Gastroesophageal sphincter (tissue), 3 donors: ENCODE measurements around the gene SMARCC2.

Source experiments
- EP300 ChIP-seq: sonication (generic); formaldehyde crosslinking; IDR thresholded peaks from one replicate; pipeline ENCODE4 v1.6.1; 2017; ENCODE audit warnings: antibody characterized with exemption, mild to moderate bottlenecking
- POLR2A ChIP-seq, 2 donors: fragments of 450-650 bp; IDR thresholded peaks; one replicate each; pipeline ENCODE4 v1.6.1; 2017; ENCODE audit warnings: antibody characterized with exemption in 2 of 2, mild to moderate bottlenecking in 2 of 2, moderate library complexity in 1 of 2
- TF ChIP-seq, protein P1 (sequence below), 4 experiments: fragments of 200-600 bp in 2 of 4; fragments of 450-650 bp in 2 of 4; sonication (generic) in 1 of 4; IDR thresholded peaks; one replicate each; pipeline ENCODE4 v1.5.1; 2017 to 2019; ENCODE audit warnings: antibody characterized with exemption in 4 of 4, mild to moderate bottlenecking in 2 of 4, moderate library complexity in 2 of 4

DNA sequence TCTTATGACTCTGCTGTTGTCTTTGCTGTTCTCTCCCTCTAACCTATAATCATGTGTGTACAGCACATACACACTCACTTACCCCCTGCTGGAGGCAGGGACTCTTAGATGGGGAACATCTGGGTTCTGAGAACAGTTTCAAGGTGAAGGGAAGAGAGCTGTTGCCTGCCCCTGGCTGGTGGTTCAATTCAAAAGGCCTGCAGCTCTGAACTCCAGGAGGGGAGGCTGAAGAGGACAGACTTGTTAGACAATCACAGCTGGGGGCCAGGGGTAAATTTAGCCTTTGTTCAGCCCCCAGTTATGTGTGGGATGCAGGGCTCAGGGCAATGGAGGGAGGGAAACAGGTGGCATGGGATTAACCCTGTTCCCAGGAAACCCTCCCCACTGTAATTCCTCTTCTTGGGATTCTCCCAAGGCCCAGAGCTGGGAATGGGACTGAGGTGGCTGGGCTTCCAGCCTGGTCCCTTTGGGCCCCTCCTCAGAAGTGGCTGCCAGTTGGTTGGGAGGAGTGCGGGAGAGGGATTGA is 35.0 kb downstream of the SMARCC2 start:
- TF ChIP-seq, protein P1, sequence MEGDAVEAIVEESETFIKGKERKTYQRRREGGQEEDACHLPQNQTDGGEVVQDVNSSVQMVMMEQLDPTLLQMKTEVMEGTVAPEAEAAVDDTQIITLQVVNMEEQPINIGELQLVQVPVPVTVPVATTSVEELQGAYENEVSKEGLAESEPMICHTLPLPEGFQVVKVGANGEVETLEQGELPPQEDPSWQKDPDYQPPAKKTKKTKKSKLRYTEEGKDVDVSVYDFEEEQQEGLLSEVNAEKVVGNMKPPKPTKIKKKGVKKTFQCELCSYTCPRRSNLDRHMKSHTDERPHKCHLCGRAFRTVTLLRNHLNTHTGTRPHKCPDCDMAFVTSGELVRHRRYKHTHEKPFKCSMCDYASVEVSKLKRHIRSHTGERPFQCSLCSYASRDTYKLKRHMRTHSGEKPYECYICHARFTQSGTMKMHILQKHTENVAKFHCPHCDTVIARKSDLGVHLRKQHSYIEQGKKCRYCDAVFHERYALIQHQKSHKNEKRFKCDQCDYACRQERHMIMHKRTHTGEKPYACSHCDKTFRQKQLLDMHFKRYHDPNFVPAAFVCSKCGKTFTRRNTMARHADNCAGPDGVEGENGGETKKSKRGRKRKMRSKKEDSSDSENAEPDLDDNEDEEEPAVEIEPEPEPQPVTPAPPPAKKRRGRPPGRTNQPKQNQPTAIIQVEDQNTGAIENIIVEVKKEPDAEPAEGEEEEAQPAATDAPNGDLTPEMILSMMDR (IDR thresholded peaks at IDR 0.05) = no peak
- no peak for TF ChIP-seq EP300
- TF ChIP-seq POLR2A (IDR thresholded peaks at IDR 0.05) = no peak
